Caki2 (cell line): ENCODE data around the gene BTN3A1. TPM values are rescaled to one million over a fixed set of nuclear protein-coding genes. Genes with fewer than 3 reads are reported as not detected.
"Not testable (repeated sequence)": the region's sequence is repeated elsewhere in the genome, so short reads cannot be mapped to it uniquely, and the experiment has no call there.

Experiments used
- DNase-seq: peaks from one replicate; pipeline ENCODE4 v3.0.0-alpha.2; 2015; ENCODE audit warnings: low read depth
- in situ Hi-C: cut with HindIII; loops from 2 replicates; pipeline ENCODE4 v1.10.0; 2016; ENCODE audit warnings: low sequenced_read_pairs, low pct_unique_long_range_greater_than_20kb, mixed read lengths
- total RNA-seq: library from RNA; depleted of rRNA; stranded (reverse); fragments of >200 nt; shearing (Covaris generic); gene quantifications from 2 replicates; pipeline ENCODE4 v1.2.3, GENCODE V29; 2014; ENCODE audit warnings: low replicate concordance

BTN3A1 gene
- total RNA-seq, 1 experiment from 2014 or later: 50.4 TPM

DNA sequence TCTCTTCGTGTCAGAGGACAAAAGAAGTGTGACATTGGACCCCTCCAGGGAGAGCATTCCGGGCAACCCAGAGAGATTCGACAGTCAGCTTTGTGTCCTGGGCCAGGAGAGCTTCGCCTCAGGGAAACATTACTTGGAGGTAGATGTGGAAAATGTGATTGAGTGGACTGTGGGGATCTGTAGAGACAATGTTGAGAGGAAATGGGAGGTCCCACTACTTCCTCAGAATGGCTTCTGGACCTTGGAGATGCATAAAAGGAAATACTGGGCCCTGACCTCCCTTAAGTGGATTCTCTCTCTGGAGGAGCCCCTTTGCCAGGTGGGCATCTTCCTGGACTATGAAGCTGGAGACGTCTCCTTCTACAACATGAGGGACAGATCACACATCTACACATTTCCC is 28.7 kb downstream of the BTN3A1 start:
- no peak for DNase-seq
- in situ Hi-C loops: no loop called here

GRCh38 chr6:26431258-26432172 is 29.4 kb downstream of the BTN3A1 start:
- DNase-seq: no peak
- in situ Hi-C loops: no loop called here

DNA sequence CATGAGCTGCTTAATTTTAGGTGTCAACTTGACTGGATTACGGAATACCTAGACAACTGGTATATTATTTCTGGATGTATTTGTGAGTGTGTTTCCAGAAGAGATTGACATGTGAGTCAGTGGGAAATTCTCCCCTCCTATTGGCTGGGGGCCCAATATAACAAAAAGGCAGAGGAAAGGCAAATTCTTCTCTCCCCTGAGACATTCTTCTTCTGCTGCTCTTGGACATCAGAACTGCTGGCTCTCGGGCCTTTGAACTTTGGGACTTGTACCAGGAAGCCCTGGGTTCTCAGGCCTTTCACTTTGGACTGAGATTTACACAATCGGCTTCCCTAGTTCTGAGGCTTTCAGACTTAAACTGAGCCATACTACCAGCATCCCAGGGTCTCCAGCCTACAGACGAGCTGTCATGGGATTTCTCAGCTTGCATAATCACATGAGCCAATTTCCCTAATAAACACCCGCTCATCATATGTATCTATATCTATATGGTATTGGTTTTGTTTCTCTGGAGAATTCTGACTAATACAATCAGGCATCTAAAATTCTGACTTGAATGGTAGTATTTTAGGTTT is 30.6 kb downstream of the BTN3A1 start:
- in situ Hi-C loops: no loop called here
- no peak for DNase-seq

DNA sequence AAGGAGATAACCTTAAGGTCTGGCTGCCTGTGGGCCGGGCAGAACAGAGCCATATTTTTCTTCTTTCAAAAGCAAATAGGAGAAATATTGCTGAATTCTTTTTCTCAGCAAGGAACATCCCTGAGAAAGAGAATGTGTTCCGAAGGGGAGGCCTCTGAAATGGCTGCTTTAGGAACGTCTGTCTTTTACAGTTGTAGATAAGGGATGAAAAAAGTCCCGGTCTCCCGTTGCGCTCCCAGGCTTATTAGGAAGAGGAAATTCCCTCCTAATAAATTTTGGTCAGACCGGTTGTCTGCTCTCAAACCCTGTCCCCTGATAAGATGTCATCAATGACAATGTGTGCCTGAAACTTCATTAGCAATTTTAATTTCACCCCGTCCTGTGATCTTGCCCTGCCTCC is 31.6 kb downstream of the BTN3A1 start:
- DNase-seq, in situ Hi-C loops: not testable (repeated sequence)

GRCh38 chr6:26436018-26436417 is 33.9 kb downstream of the BTN3A1 start:
- no peak for DNase-seq
- in situ Hi-C loops: no loop called here

GRCh38 chr6:26437550-26437949 is 35.5 kb downstream of the BTN3A1 start:
- no peak for DNase-seq
- in situ Hi-C loops: no loop called here

DNA sequence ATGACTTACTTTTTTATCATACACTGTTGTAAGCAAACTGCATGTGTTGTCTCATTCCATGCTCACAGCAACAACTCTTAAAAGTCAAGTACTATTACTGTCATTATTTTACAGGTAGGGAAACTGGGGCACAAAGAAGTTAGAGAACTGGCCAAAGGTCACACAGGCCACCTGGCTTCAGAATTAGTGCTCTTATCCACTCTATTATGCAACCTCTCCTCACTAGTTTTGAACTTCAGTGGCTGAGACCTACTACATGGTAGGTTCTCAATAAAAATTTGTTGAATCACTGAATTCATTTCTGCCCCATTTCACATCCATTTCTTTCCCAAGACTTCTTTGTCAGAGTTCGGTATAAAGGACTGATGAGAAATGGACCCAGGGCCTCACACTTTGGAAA is 35.9 kb downstream of the BTN3A1 start:
- in situ Hi-C loops: no loop called here
- DNase-seq: no peak

GRCh38 chr6:26439151-26440125 is 37.4 kb downstream of the BTN3A1 start:
- DNase-seq: no peak
- in situ Hi-C loops: no loop called here

- no peak for DNase-seq
- in situ Hi-C loops: no loop called here
Observed at GRCh38 chr6:26440977-26441358, 38.9 kb downstream of the BTN3A1 start.

DNA sequence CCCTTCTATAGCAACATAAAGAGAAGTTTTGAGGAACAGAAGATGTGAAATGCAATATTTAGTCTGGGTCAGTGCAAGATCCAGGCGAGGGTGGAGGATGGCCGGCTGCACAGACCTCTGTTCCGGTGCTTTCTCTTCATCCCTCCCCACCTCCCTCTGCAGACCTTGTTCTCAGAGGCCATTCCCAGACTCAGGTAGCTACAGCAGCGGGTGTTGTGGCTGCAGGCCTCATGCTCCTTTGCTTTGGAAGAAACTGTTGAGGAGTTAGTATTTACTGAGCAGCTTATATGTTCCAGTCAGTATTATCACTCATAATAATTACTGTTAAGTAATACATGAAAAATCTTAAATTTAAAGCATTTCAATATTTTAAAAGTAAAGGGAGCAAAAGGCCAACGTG is 39.9 kb downstream of the BTN3A1 start:
- in situ Hi-C loops: no loop called here
- no peak for DNase-seq

- no peak for DNase-seq
- in situ Hi-C loops: no loop called here
Observed at GRCh38 chr6:26445934-26446667, 44.0 kb downstream of the BTN3A1 start.

GRCh38 chr6:26447257-26447656 is 45.2 kb downstream of the BTN3A1 start:
- DNase-seq: no peak
- in situ Hi-C loops: no loop called here

- in situ Hi-C loops: no loop called here
- DNase-seq: no peak
Observed at GRCh38 chr6:26450240-26450639, 48.2 kb downstream of the BTN3A1 start.

DNA sequence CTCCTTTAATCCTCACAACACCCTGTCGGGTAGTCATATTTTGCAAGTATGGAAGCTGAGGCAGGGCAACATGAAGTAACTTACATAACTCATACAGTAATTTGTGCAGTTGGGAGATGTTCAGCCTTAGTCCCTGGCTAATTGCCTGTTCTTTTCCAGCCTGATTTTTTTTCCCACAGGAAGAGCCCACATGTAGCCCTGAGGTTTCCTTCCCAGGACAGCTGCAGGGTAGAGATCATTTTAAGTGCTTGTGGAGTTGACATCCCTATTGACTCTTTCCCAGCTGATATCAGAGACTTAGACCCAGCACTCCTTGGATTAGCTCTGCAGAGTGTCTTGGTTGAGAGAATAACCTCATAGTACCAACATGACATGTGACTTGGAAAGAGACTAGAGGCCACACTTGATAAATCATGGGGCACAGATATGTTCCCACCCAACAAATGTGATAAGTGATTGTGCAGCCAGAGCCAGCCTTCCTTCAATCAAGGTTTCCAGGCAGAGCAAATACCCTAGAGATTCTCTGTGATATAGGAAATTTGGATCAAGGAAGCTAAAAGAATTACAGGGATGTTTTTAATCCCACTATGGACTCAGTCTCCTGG is 50.7 kb downstream of the BTN3A1 start:
- in situ Hi-C loops: no loop called here

GRCh38 chr6:26454631-26455030 is 52.6 kb downstream of the BTN3A1 start:
- in situ Hi-C loops: no loop called here

More for the DNA sequence above, 50.7 kb downstream of the BTN3A1 start:
- no peak for DNase-seq

GRCh38 chr6:26455357-26455970 is 53.4 kb downstream of the BTN3A1 start:
- in situ Hi-C loops: no loop called here
- no peak for DNase-seq

More at GRCh38 chr6:26454631-26455030, 52.6 kb downstream of the BTN3A1 start:
- DNase-seq: no peak

DNA sequence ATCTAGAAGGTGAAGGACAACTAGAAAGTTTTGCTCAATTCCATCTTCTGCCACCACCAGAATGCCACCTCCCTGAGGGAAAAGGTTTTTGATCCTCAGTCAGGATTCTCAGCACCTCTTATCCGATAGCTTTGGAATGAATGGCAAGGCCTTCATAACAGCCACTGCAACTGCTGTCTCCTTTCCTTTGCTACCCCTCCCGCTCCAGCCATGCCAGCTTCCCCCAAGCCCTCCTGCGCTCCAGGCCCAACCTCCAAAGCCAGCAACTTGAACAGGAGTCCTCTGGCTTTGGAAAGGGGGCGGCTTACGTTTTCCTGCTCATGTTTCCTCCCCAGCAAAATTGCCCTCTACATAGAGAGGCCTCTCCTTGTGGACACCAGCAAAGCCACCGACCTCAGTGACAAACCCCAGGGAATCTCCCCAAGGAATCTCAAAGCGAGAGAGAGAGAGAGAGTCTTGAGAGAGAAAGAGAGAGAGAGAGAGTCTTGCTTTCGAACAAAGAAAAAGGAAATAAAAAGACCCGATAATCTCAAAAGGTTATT is 55.3 kb downstream of the BTN3A1 start:
- in situ Hi-C loops: no loop called here
- no peak for DNase-seq
